ENCODE data around the gene ZSCAN21.
A peak's percentile ranks its signal among the peaks of the same experiment; 100 is the strongest.

The ZSCAN21 gene

GRCh38 chr7:100027197-100027596, 22.4 kb upstream of the ZSCAN21 start:
- DNase-seq (ENCODE audit: low spot score): no peak

- no peak for DNase-seq (ENCODE audit: low spot score)
Measured at GRCh38 chr7:100029596-100029995, 20.0 kb upstream of the ZSCAN21 start.

DNA sequence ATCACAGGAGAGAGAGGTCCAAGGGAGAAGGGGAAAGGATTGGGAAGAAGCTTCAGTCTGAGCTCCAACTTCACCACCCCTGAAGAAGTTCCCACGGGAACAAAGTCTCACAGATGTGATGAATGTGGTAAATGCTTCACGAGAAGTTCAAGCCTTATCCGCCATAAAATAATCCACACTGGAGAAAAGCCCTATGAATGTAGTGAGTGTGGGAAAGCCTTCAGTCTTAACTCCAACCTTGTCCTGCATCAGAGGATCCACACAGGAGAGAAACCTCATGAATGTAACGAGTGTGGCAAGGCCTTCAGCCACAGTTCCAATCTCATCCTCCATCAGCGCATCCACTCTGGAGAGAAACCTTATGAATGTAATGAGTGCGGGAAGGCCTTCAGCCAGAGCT, 16.0 kb upstream of the ZSCAN21 start:
- no peak for DNase-seq (ENCODE audit: low spot score)

DNA sequence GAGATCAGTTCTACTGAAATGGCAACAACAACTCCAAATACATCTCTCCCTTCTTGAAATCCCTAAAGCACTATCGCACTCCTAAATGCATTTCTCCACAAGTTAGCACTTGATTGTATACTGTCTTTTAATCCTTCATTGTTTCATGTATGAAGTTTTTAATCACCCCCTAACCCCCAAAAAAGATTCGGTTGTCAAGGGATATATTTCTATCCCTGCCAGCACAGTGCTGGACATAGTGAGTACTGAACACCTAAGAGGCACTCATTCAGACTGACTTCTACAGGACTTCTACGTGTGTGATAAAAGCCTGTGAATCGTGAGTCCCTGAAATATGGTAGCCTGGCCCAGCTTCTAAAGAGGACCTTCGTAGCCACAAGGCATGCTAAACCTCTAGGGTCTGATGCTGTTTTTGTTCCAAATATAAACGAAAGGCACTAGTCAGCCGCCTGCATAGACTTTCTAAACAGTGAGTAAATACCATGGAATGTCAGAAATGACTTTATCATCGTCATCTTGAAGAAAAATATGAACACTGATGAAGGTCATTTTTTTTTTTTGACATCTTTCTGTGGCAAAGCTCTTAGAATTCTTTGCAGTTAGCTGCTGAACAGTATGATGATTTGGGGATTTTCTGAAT, 14.6 kb upstream of the ZSCAN21 start:
- DNase-seq (ENCODE audit: low spot score): peak; percentile 69

DNA sequence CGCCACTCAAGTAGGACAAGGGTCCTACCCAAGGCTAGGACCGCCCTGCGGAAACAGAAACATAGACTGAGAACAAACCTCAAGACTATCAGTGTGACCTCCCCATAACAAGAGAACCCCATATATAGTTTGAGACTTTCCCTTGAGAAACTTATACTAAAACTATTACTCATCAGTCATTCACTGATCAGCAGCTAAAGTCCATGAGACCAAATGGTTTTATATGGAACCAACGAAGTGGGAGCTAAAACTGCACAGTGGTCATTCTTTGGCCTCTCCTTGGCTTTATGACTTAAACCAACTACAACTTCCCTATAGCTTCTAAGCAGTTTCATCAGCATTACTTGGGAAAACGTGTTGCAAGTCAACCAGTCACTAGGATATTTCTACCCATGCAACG, 13.7 kb upstream of the ZSCAN21 start:
- no peak for DNase-seq (ENCODE audit: low spot score)

GRCh38 chr7:100038326-100038725, 11.2 kb upstream of the ZSCAN21 start:
- no peak for DNase-seq (ENCODE audit: low spot score)

DNA sequence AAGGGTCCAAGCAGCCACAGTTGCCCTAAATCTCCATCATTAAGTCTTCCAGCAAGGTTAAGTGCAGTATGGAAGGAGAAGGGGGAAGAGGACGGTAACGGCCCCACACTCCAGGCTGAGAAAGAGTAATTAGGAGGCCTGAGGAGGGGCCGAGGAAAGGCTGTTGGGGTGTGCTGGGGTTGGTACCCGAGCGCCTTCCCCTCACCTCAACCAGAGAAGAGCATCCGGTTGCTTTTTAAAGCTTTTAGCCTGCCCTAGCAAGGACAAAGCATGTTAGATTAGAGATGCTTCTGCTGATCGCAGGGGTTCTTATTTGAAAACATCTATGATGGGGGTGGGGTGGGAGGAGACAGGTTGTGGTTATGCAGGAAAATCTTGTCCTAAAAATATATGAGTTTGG, 9.0 kb upstream of the ZSCAN21 start:
- no peak for DNase-seq (ENCODE audit: low spot score)

DNA sequence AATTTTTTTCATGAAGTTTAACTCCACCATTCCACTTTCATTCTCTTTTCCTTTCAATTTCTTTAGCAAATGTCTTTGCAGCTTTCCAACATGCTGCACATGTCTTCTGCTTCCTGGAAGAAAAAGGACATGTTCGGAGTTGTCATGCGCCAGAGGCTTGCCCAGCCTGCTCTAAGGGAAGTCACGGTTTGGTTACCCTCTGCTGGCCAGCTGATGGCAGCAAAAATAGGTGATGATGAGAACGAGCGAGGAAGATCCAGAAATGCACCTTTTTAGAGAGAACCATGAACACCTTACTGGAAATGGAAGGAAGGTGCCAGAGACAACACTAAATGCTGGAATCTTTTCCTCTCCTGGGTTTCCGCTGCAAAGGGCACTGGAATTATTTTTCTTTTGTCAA, 4.9 kb upstream of the ZSCAN21 start:
- DNase-seq (ENCODE audit: low spot score): no peak

DNA sequence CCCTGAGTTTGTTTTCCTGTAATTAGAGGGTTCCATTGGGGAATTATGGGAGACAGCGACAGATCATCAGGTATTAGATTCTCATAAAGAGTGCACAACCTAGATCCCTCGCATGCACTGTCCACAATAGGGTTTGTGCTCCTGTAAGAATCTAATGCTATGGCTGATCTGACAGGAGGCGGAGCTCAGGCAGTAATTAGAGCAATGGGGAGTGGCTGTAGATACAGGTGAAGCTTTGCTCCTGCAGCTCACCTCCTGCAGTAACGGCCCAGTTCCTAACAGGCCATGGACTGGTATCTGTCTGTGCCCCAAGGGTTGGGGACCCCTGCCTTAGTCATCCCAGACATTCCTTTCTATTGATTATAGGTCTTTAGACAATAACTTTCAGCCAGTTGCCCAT, 894 bp upstream of the ZSCAN21 start:
- no peak for DNase-seq (ENCODE audit: low spot score)

DNA sequence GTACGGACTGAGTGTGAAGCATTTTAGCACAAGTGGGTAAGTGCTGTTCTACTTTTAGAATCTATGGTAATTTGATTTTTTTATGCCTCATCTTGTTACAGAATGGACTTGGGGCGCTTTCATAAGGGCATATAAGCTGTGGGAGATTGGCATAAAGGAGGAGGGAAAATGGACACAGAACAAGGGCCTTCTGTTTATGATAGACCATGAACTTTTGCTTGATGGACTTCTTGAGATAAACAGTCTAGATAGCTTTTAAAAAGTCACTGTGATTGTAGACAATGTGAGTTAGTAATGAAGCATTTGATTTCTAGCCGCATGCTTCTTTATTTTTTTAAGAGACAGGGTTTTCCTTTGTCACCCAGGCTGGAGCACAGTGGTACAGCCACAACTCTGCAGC, 2.0 kb downstream of the ZSCAN21 start:
- no peak for DNase-seq (ENCODE audit: low spot score)

DNA sequence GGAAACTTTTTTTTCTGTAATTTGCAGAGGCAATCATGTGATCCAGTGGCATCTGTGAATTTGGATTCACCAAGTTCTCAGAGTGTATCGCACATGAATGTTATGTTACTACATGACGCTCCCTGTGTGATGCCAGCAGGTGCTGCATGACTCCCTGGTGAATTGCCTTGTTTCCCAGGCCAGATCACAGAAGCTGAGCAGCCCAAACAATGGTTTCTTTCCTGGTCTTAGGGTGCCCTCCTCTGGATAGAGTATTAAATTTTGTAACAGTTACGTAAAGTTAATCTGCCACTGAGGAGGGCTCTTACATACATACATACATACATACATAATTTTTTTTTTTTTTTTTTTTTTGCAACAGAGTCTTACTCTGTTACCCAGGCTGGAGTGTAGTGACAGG, 3.6 kb downstream of the ZSCAN21 start:
- peak; percentile 75 for DNase-seq (ENCODE audit: low spot score)

DNA sequence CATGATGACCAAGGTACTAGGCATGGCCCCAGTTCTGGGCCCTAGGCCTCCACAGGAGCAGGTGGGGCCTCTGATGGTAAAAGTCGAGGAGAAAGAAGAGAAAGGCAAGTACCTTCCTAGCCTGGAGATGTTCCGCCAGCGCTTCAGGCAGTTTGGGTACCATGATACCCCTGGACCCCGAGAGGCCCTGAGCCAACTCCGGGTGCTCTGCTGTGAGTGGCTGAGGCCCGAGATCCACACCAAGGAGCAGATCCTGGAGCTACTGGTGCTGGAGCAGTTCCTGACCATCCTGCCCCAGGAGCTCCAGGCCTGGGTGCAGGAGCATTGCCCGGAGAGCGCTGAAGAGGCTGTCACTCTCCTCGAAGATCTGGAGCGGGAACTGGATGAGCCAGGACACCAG, 7.4 kb downstream of the ZSCAN21 start:
- no peak for DNase-seq (ENCODE audit: low spot score)

- DNase-seq (ENCODE audit: low spot score): no peak
Measured at GRCh38 chr7:100059251-100059739, 9.7 kb downstream of the ZSCAN21 start.

- no peak for DNase-seq (ENCODE audit: low spot score)
Measured at GRCh38 chr7:100061518-100062193, 12.1 kb downstream of the ZSCAN21 start.

- DNase-seq (ENCODE audit: low spot score): no peak
Measured at GRCh38 chr7:100063376-100063775, 13.8 kb downstream of the ZSCAN21 start.

DNA sequence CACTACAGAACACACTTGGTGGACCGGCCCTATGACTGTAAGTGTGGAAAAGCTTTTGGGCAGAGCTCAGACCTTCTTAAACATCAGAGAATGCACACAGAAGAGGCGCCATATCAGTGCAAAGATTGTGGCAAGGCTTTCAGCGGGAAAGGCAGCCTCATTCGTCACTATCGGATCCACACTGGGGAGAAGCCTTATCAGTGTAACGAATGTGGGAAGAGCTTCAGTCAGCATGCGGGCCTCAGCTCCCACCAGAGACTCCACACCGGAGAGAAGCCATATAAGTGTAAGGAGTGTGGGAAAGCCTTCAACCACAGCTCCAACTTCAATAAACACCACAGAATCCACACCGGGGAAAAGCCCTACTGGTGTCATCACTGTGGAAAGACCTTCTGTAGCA, 14.6 kb downstream of the ZSCAN21 start:
- no peak for DNase-seq (ENCODE audit: low spot score)

GRCh38 chr7:100065452-100066186, 16.0 kb downstream of the ZSCAN21 start:
- DNase-seq (ENCODE audit: low spot score): peak; percentile 58

- DNase-seq (ENCODE audit: low spot score): no peak
Measured at GRCh38 chr7:100066953-100067352, 17.4 kb downstream of the ZSCAN21 start.

DNA sequence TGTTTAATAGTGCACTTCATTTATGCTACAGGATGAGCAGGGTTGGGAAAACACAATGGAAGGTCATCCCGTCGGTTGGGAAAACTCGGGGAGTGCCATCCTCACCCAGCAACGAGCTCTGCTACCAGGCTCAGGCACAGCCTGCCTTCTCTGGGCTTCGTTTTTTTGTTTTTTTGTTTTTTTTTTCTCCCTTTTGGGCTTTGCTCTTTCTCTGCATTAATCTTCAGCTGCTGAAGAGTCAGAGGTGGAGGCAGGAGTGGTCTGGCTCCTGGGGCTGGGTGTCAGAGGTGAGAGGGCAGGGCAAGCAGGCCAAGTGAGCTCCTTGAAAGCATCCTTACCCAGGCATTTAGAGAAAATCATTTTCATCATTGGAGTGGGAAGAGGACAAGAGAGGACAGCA, 20.4 kb downstream of the ZSCAN21 start:
- DNase-seq (ENCODE audit: low spot score): no peak

DNA sequence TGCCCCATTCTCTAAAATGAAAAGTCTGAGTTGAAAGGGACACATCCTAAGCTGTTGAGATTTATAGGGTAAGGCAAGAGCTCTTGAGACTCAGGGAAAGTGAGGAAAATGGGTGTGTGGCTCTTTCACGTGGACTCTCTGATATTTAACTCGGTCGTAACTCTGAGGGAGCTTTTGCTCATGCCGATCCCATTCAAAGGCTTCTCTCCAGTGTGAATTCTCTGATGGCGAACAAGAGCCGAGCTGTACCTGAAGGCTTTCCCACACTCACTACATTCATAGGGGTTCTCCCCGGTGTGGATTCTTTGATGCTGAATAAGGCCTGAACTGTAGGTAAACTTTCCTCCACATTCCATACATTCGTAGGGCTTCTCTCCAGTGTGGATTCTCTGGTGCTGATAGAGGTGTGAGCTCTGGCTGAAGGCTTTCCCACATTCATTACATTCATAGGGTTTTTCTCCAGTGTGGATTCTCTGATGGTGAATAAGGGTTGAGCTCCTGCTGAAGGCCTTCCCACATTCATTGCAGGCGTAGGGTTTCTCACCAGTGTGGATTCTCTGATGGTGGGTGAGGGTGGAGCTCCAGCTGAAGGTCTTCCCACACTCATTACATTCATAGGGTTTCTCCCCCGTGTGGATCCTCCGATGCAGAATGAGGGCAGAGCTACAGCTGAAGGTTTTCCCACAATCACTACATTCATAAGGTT, 21.6 kb downstream of the ZSCAN21 start:
- DNase-seq (ENCODE audit: low spot score): no peak

GRCh38 chr7:100072462-100072861, 22.9 kb downstream of the ZSCAN21 start:
- no peak for DNase-seq (ENCODE audit: low spot score)

DNA sequence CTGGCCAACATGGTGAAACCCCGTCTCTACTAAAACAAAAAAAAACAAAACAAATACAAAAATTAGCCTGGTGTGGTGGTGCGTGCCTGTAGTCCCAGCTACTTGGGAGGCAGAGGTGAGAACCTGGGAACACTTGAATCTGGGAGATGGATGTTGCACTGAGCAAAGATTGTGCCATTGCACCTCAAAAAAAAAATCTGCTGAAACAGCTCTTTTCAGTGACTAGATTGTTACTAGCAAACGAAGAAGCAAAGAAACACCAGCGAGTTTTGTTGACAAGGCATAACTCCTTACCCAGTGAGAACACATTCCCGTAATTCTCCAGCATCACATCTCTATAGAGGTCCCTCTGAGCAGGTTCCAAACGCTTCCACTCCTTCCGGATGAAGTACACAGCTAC, 25.3 kb downstream of the ZSCAN21 start:
- DNase-seq (ENCODE audit: low spot score): no peak

DNA sequence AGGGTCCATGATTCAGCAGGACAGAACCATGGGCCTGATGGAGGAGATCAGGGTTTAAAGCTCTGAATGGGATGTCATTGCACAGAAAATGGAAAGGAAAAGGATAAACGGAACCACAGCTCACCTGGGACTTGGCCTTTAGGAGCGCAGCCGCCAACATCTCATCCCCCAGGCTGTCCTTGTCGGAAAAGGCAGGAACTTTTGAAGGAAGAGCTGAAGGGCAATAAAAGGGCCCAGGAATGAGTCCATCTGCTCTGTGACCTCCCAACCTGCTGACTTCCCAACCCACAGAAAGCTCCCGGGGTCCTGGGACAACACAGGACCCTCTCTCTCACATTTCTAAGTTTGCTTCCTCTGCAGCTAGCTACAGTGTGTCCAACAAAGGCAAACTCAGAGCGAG, 25.8 kb downstream of the ZSCAN21 start:
- no peak for DNase-seq (ENCODE audit: low spot score)

Data from GM03348 (cell line).